ENCODE measurements around the gene MSH6. TPM values are rescaled to one million over a fixed set of nuclear protein-coding genes. Genes with fewer than 3 reads are reported as not detected.

The MSH6 gene
- total and polyA plus RNA-seq, 2 donors from 2014 or later, result 13.3 to 32.8 TPM

- no peak for DNase-seq
- no peak for FAIRE-seq
- H3K27ac ChIP-seq (ENCODE audit: low read depth in 2 of 2, low read length in 2 of 2), result no peak overlapping the region
- no peaks in the 10 kb centered on the region for H3K27me3 ChIP-seq (ENCODE audit: control insufficient read depth, insufficient read depth, low read length)
- no peak overlapping the region for H3K4me3 ChIP-seq (ENCODE audit: low read length in 3 of 3)
- H3K4me1 ChIP-seq (ENCODE audit: control insufficient read depth in 2 of 3, insufficient read depth in 2 of 3, low read depth in 1 of 3, low read length in 3 of 3), result no peaks in the 10 kb centered on the region
- TF ChIP-seq CTCF (IDR thresholded peaks at IDR 0.05; ENCODE audit: borderline replicate concordance, extremely low read depth, insufficient read depth), result no peak
- intact Hi-C loops (cut with DNase I), result no loop called here
- no peaks in the 10 kb centered on the region for H3K9me3 ChIP-seq (ENCODE audit: control insufficient read depth in 2 of 3, insufficient read depth in 1 of 3, low read length in 3 of 3)
- no peak overlapping the region for H3K9ac ChIP-seq (ENCODE audit: low read length in 3 of 3)
- H3K36me3 ChIP-seq (ENCODE audit: control insufficient read depth in 2 of 3, insufficient read depth in 3 of 3, low read length in 3 of 3), result no peaks in the 10 kb centered on the region
These were observed 45.6 kb upstream of the MSH6 start for GRCh38 chr2:47737191-47737975.

GRCh38 chr2:47738331-47738730 is 44.6 kb upstream of the MSH6 start:
- Histone ChIP-seq H3K9me3 (ENCODE audit: control insufficient read depth in 2 of 3, insufficient read depth in 1 of 3, low read length in 3 of 3) (no peaks in the 10 kb centered on the region), H3K4me3 (ENCODE audit: low read length in 3 of 3) (no peak overlapping the region), H3K9ac (ENCODE audit: low read length in 3 of 3) (no peak overlapping the region), H3K27me3 (ENCODE audit: control insufficient read depth, insufficient read depth, low read length) (no peaks in the 10 kb centered on the region), H3K27ac (ENCODE audit: low read depth in 2 of 2, low read length in 2 of 2) (no peak overlapping the region), H3K4me1 (ENCODE audit: control insufficient read depth in 2 of 3, insufficient read depth in 2 of 3, low read depth in 1 of 3, low read length in 3 of 3) (no peaks in the 10 kb centered on the region), H3K36me3 (ENCODE audit: control insufficient read depth in 2 of 3, insufficient read depth in 3 of 3, low read length in 3 of 3) (no peaks in the 10 kb centered on the region)
- TF ChIP-seq CTCF (IDR thresholded peaks at IDR 0.05; ENCODE audit: borderline replicate concordance, extremely low read depth, insufficient read depth), result no peak
- FAIRE-seq (no peak), DNase-seq (no peak)
- intact Hi-C loops (cut with DNase I), result no loop called here

GRCh38 chr2:47741101-47741500 is 41.8 kb upstream of the MSH6 start:
- FAIRE-seq (no peak), DNase-seq (no peak)
- Histone ChIP-seq H3K27ac (ENCODE audit: low read depth in 2 of 2, low read length in 2 of 2) (no peak overlapping the region), H3K27me3 (ENCODE audit: control insufficient read depth, insufficient read depth, low read length) (no peaks in the 10 kb centered on the region), H3K36me3 (ENCODE audit: control insufficient read depth in 2 of 3, insufficient read depth in 3 of 3, low read length in 3 of 3) (no peaks in the 10 kb centered on the region), H3K4me3 (ENCODE audit: low read length in 3 of 3) (no peak overlapping the region), H3K9ac (ENCODE audit: low read length in 3 of 3) (no peak overlapping the region), H3K9me3 (ENCODE audit: control insufficient read depth in 2 of 3, insufficient read depth in 1 of 3, low read length in 3 of 3) (no peaks in the 10 kb centered on the region), H3K4me1 (ENCODE audit: control insufficient read depth in 2 of 3, insufficient read depth in 2 of 3, low read depth in 1 of 3, low read length in 3 of 3) (no peaks in the 10 kb centered on the region)
- intact Hi-C loops (cut with DNase I), result no loop called here
- TF ChIP-seq CTCF (IDR thresholded peaks at IDR 0.05; ENCODE audit: borderline replicate concordance, extremely low read depth, insufficient read depth), result no peak

Measured in kidney (tissue), 14 donors.